Heart left ventricle (tissue), 16 donors: ENCODE measurements around the gene PGM1. TPM values are rescaled to one million over a fixed set of nuclear protein-coding genes. Genes with fewer than 3 reads are reported as not detected.

Source experiments
- ATAC-seq, 4 donors: fragments of 200-7000 bp; cut with Tn5 transposase; one replicate each; pipeline ENCODE4 v1.9.1; 2020 to 2022; ENCODE audit warnings: moderate library complexity in 4 of 4, mild to moderate bottlenecking in 3 of 4, moderate number of reproducible peaks in 1 of 4
- DNase-seq, 5 donors: peaks; one replicate each; pipeline ENCODE4 v3.0.0-alpha.2; 2020
- H3K27ac ChIP-seq, 12 donors: fragments of 200-600 bp; sonication (generic) in 4 of 12; one replicate each; pipeline versions ENCODE4 v1.5.0 to v1.8.0; 2016 to 2022; ENCODE audit warnings: mild to moderate bottlenecking in 2 of 12
- H3K27me3 ChIP-seq, 9 donors: fragments of 200-600 bp; sonication (generic) in 2 of 9; one replicate each; pipeline versions ENCODE4 v1.5.1 to v1.8.0; 2016 to 2022; ENCODE audit warnings: mild to moderate bottlenecking in 3 of 9
- H3K36me3 ChIP-seq, 9 donors: fragments of 200-600 bp; sonication (generic) in 2 of 9; one replicate each; pipeline versions ENCODE4 v1.5.0 to v1.8.0; 2018 to 2022; ENCODE audit warnings: mild to moderate bottlenecking in 2 of 9
- H3K4me1 ChIP-seq, 12 donors: fragments of 200-600 bp; sonication (generic) in 4 of 12; one replicate each; pipeline versions ENCODE4 v1.5.0 to v1.8.0; 2016 to 2022; ENCODE audit warnings: mild to moderate bottlenecking in 3 of 12
- H3K4me3 ChIP-seq, 12 donors: fragments of 200-600 bp; sonication (generic) in 4 of 12; one replicate each; pipeline versions ENCODE4 v1.5.0 to v1.8.0; 2017 to 2022; ENCODE audit warnings: mild to moderate bottlenecking in 9 of 12, moderate library complexity in 4 of 12
- H3K9me3 ChIP-seq, 12 donors: fragments of 200-600 bp; sonication (generic) in 4 of 12; one replicate each; pipeline versions ENCODE4 v1.5.0 to v1.8.0; 2016 to 2022; ENCODE audit warnings: mild to moderate bottlenecking in 1 of 12
- CTCF ChIP-seq, 12 donors: fragments of 200-600 bp; sonication (generic) in 4 of 12; IDR thresholded peaks; one replicate each; pipeline versions ENCODE4 v1.5.0 to v1.8.0; 2018 to 2022; ENCODE audit warnings: antibody characterized with exemption in 12 of 12, mild to moderate bottlenecking in 5 of 12
- POLR2A ChIP-seq, 2 donors: fragments of 450-650 bp; IDR thresholded peaks; one replicate each; pipeline ENCODE4 v1.6.1; 2017; ENCODE audit warnings: antibody characterized with exemption in 2 of 2, mild to moderate bottlenecking in 2 of 2, moderate library complexity in 2 of 2
- WGBS, 4 donors: extraction: QIAGEN DNeasy Blood & Tissue Kit in 2 of 4; methylation state at CpG; one replicate each; pipeline versions ENCODE4 v1.1.5 to v1.1.7; 2013 to 2018; 5-methylcytosine and 5-hydroxymethylcytosine counted together
- intact Hi-C, 10 donors: fragments of 100-400 bp; cut with DNase I; formaldehyde crosslinking; loops; one replicate each; pipeline versions ENCODE4 v1.11.1 to v1.14.2; 2022
- polyA plus RNA-seq, 2 donors: library from polyadenylated mRNA; stranded (reverse); fragments of 200-250 nt; gene quantifications; one replicate each; pipeline ENCODE4 v1.2.3, GENCODE V29; 2013
- total RNA-seq, 9 donors: library from RNA; depleted of rRNA in 2 of 9; stranded (reverse); fragments of >200 nt in 2 of 9; fragmentation: NEBNext Ultra II Directional in 3 of 9; extraction: Animal tissue kit (Norgen Biotek cat#: 25700) in 3 of 9; gene quantifications; one replicate each; pipeline versions ENCODE4 v1.1.0 to v1.2.4, GENCODE V29; 2016 to 2023
- donor health status: ischemic (EF 13 %, LVEDD 7.1; RV severe dilation, severe dysfunction).
- donor health status: healthy with polysubstance abuse.
- donor health status: DM: no; HTN: yes; CAD: no.
- donor health status: DM: no; HTN: no; CAD: no.
- donor health status: ischemic (EF 25% LVEDD 6.9; RV normal size, moderate dysfunction).
- donor health status: ischemic (EF 25% LVEDD 5.7; RV mildly dilated, moderate dysfunction).
- donor health status: healthy.
- donor health status: DM: yes; HTN: yes; CAD: no.
- donor health status: ischemic (EF 35%, LVEDD 5.7; RV mildly dilated, moderate dysfunction).
- donor health status: nonischemic (EF 11% LVEDD 7.7; RV severe dilation, severe dysfunction).
- donor health status: DM: yes; HTN: yes; CAD: no.
- donor health status: PGD.
- donor health status: ischemic (EF 29% LVEDD 5.4; RV normal size, mild dysfunction).
- donor health status: nonischemic (EF 23%, LVEDD 6.1; RV moderate dilation, normal function).

The PGM1 gene
- total and polyA plus RNA-seq, 11 donors, result 51.4 to 419 (median 258) TPM

- Histone ChIP-seq H3K36me3 (no peaks in the 10 kb centered on the region), H3K4me3 (no peak overlapping the region), H3K4me1 (peaks cover 0 to 36% (median 6%) of the 10 kb centered on the region in 12 donors), H3K9me3 (no peaks in the 10 kb centered on the region), H3K27ac (no peak overlapping the region), H3K27me3 (no peaks in the 10 kb centered on the region)
- intact Hi-C loops, result loop anchor here in 1 of 10 donors (10.0 kb wide), 1 partner anchor 522 kb away; no protein-coding TSS in a partner anchor
- DNase-seq (no peak), ATAC-seq (peak in 3 of 4 donors; percentile 19 to 22 (median 21))
- no peak for TF ChIP-seq POLR2A (IDR thresholded peaks at IDR 0.05)
- no peak for TF ChIP-seq CTCF (IDR thresholded peaks at IDR 0.05)
These were observed 19.8 kb downstream of the PGM1 start for GRCh38 chr1:63612971-63613370.

GRCh38 chr1:63615768-63616420 is 22.7 kb downstream of the PGM1 start:
- no peaks in the 10 kb centered on the region for H3K36me3 ChIP-seq
- WGBS, 4 donors, result 32 to 36% (median 36%) methylated on average over 6 of the region's 6 CpGs
- H3K27me3 ChIP-seq, result no peaks in the 10 kb centered on the region
- peak overlapping the region in 2 of 12 donors; percentile 2 to 4 for H3K27ac ChIP-seq
- DNase-seq (peak in 3 of 5 donors; percentile 34 to 51 (median 45)), ATAC-seq (peak; percentile 31 to 70 (median 60))
- intact Hi-C loops, result loop anchor here in 9 of 10 donors (1.0 to 10.0 kb wide), 8 partner anchors 71 to 631 kb away; no protein-coding TSS in a partner anchor
- TF ChIP-seq POLR2A (IDR thresholded peaks at IDR 0.05) (no peak), CTCF (IDR thresholded peaks at IDR 0.05) (peak; percentile 71 to 89 (median 78))
- no peaks in the 10 kb centered on the region for H3K9me3 ChIP-seq
- H3K4me3 ChIP-seq, result no peak overlapping the region
- peaks cover 0 to 32% (median 4%) of the 10 kb centered on the region in 12 donors for H3K4me1 ChIP-seq

GRCh38 chr1:63617450-63617849 is 24.2 kb downstream of the PGM1 start:
- H3K4me1 ChIP-seq, result peaks cover 0 to 38% (median 7%) of the 10 kb centered on the region in 12 donors
- DNase-seq (no peak), ATAC-seq (no peak)
- TF ChIP-seq POLR2A (IDR thresholded peaks at IDR 0.05) (no peak), CTCF (IDR thresholded peaks at IDR 0.05) (no peak)
- WGBS, 4 donors, result 90 to 95% (median 92%) methylated on average over 6 of the region's 6 CpGs
- no peak overlapping the region for H3K27ac ChIP-seq
- no peaks in the 10 kb centered on the region for H3K27me3 ChIP-seq
- intact Hi-C loops, result loop anchor here in 9 of 10 donors (2.0 to 10.0 kb wide), 7 partner anchors 70 to 630 kb away; no protein-coding TSS in a partner anchor
- H3K36me3 ChIP-seq, result no peaks in the 10 kb centered on the region
- no peaks in the 10 kb centered on the region for H3K9me3 ChIP-seq
- no peak overlapping the region for H3K4me3 ChIP-seq

GRCh38 chr1:63618011-63618410 is 24.8 kb downstream of the PGM1 start:
- no peak overlapping the region for H3K27ac ChIP-seq
- TF ChIP-seq POLR2A (IDR thresholded peaks at IDR 0.05) (no peak), CTCF (IDR thresholded peaks at IDR 0.05) (no peak)
- H3K27me3 ChIP-seq, result no peaks in the 10 kb centered on the region
- H3K9me3 ChIP-seq, result no peaks in the 10 kb centered on the region
- H3K36me3 ChIP-seq, result no peaks in the 10 kb centered on the region
- H3K4me1 ChIP-seq, result peaks cover 0 to 38% (median 7%) of the 10 kb centered on the region in 12 donors
- H3K4me3 ChIP-seq, result no peak overlapping the region
- ATAC-seq, result no peak
- intact Hi-C loops, result loop anchor here in 7 of 10 donors (5.0 to 10.0 kb wide), 4 partner anchors 69 to 629 kb away; no protein-coding TSS in a partner anchor
- DNase-seq, result no peak
